DOHH2 (cell line): Measurements from ENCODE around the gene RABL2B.

Source experiments
- H3F3A ChIP-seq: fragments of 200-600 bp; sonication (generic), shearing (Covaris generic); 2 replicates; pipeline ENCODE4 v1.6.0; 2016; ENCODE audit warnings: antibody characterized with exemption, mild to moderate bottlenecking; ENCODE audit not compliant: control insufficient read depth, insufficient read depth
- H3K27ac ChIP-seq: fragments of 200-600 bp; sonication (generic); 2 replicates; pipeline ENCODE4 v1.5.1; 2014; ENCODE audit warnings: low read depth, mild to moderate bottlenecking, low read length, moderate library complexity
- H3K27me3 ChIP-seq: fragments of 200-600 bp; sonication (generic); 2 replicates; pipeline ENCODE4 v1.6.1; 2014; ENCODE audit warnings: mild to moderate bottlenecking, low read length, mixed read lengths; ENCODE audit not compliant: control insufficient read depth
- H3K36me3 ChIP-seq: fragments of 200-600 bp; sonication (generic); 2 replicates; pipeline ENCODE4 v1.6.1; 2014; ENCODE audit warnings: mild to moderate bottlenecking, low read length, moderate library complexity, mixed read lengths; ENCODE audit not compliant: control insufficient read depth
- H3K4me1 ChIP-seq: fragments of 200-600 bp; sonication (generic); 2 replicates; pipeline ENCODE4 v1.6.1; 2014; ENCODE audit warnings: mild to moderate bottlenecking, low read length, mixed read lengths; ENCODE audit not compliant: control insufficient read depth
- H3K4me2 ChIP-seq: fragments of 200-600 bp; sonication (generic); 2 replicates; pipeline ENCODE4 v1.6.0; 2014; ENCODE audit warnings: mild to moderate bottlenecking, low read length, moderate library complexity
- H3K4me3 ChIP-seq: fragments of 200-600 bp; sonication (generic); 2 replicates; pipeline ENCODE4 v1.5.1; 2014; ENCODE audit warnings: mild to moderate bottlenecking, low read length, mixed read lengths
- H3K79me2 ChIP-seq: fragments of 200-600 bp; sonication (generic); 2 replicates; pipeline ENCODE4 v1.6.1; 2014; ENCODE audit warnings: mild to moderate bottlenecking, low read length, mixed read lengths; ENCODE audit not compliant: control insufficient read depth
- H3K9me2 ChIP-seq: fragments of 200-600 bp; sonication (generic); replicated peaks from 2 replicates; pipeline ENCODE4 v1.6.1; 2014; ENCODE audit warnings: mild to moderate bottlenecking, low read length, mixed read lengths; ENCODE audit not compliant: control insufficient read depth
- H3K9me3 ChIP-seq: fragments of 200-600 bp; sonication (generic); 2 replicates; pipeline ENCODE4 v1.6.1; 2014; ENCODE audit warnings: antibody characterized with exemption, low read length, mixed read lengths; ENCODE audit not compliant: control insufficient read depth, insufficient read depth
- H4K20me1 ChIP-seq: fragments of 200-600 bp; sonication (generic); 2 replicates; pipeline ENCODE4 v1.6.0; 2014; ENCODE audit warnings: low read depth, mild to moderate bottlenecking, antibody characterized with exemption, low read length, moderate library complexity; ENCODE audit not compliant: control insufficient read depth, insufficient read depth
- CTCF ChIP-seq: fragments of 200-600 bp; sonication (generic); IDR thresholded peaks from one replicate; pipeline ENCODE4 v1.5.1; 2014; ENCODE audit warnings: antibody characterized with exemption, mild to moderate bottlenecking, low read depth, low read length; ENCODE audit not compliant: poor library complexity, severe bottlenecking
- EZH2phosphoT487 ChIP-seq: fragments of 200-600 bp; sonication (generic); IDR thresholded peaks from 2 replicates; pipeline ENCODE4 v1.6.1; 2017; ENCODE audit warnings: borderline replicate concordance, mild to moderate bottlenecking, antibody characterized with exemption, low read length, moderate library complexity, mixed read lengths

RABL2B gene

GRCh38 chr22:50739279-50739691, 44.2 kb downstream of the RABL2B start:
- H4K20me1 ChIP-seq = no peaks in the 10 kb centered on the region
- no peaks in the 10 kb centered on the region for H3K9me2 ChIP-seq
- H3K4me1 ChIP-seq = no peaks in the 10 kb centered on the region
- no peak overlapping the region for H3K27ac ChIP-seq
- H3K79me2 ChIP-seq = no peaks in the 10 kb centered on the region
- peaks cover 14% of the 10 kb centered on the region for H3K27me3 ChIP-seq
- no peaks in the 10 kb centered on the region for H3K9me3 ChIP-seq
- H3K4me2 ChIP-seq = no peak overlapping the region
- no peaks in the 10 kb centered on the region for H3K36me3 ChIP-seq
- no peaks in the 10 kb centered on the region for H3F3A ChIP-seq
- H3K4me3 ChIP-seq = no peak overlapping the region
- TF ChIP-seq EZH2phosphoT487 (no peak), CTCF (no peak)

- Histone ChIP-seq H3K27me3 (peaks cover 14% of the 10 kb centered on the region), H3K27ac (no peak overlapping the region), H3K36me3 (no peaks in the 10 kb centered on the region)
Observed at GRCh38 chr22:50738649-50739227, 44.7 kb downstream of the RABL2B start.

GRCh38 chr22:50737728-50738648, 45.4 kb downstream of the RABL2B start, which contains the start of gene ACR:
TSS of gene ACR (plus strand) at chr22:50738204. CDS start at chr22:50738236, 32 bp downstream.
- peaks cover 17% of the 10 kb centered on the region for H3K27me3 ChIP-seq

More at GRCh38 chr22:50738649-50739227, 44.7 kb downstream of the RABL2B start:
- no peak for TF ChIP-seq CTCF
- no peak overlapping the region for H3K4me2 ChIP-seq
- H3K4me1 ChIP-seq = no peaks in the 10 kb centered on the region
- no peaks in the 10 kb centered on the region for H3K9me3 ChIP-seq
- no peaks in the 10 kb centered on the region for H3F3A ChIP-seq
- H3K79me2 ChIP-seq = no peaks in the 10 kb centered on the region
- H3K9me2 ChIP-seq = no peaks in the 10 kb centered on the region
- no peaks in the 10 kb centered on the region for H4K20me1 ChIP-seq
- no peak overlapping the region for H3K4me3 ChIP-seq

More at GRCh38 chr22:50737728-50738648, 45.4 kb downstream of the RABL2B start, which contains the start of gene ACR:
- Histone ChIP-seq H3K9me2 (no peaks in the 10 kb centered on the region), H3K79me2 (no peaks in the 10 kb centered on the region), H3K4me3 (no peak within 1 kb of the TSS), H3K9me3 (no peaks in the 10 kb centered on the region), H3F3A (no peaks in the 10 kb centered on the region), H3K4me1 (no peaks in the 10 kb centered on the region), H4K20me1 (no peaks in the 10 kb centered on the region), H3K27ac (no peak within 1 kb of the TSS), H3K4me2 (no peak within 1 kb of the TSS), H3K36me3 (no peaks in the 10 kb centered on the region)
- TF ChIP-seq EZH2phosphoT487 (no peak), CTCF (no peak)
